GM23248 (cell line): ENCODE results near the gene ARSJ.
"Not testable (repeated sequence)": the region's sequence is repeated elsewhere in the genome, so short reads cannot be mapped to it uniquely, and the experiment has no call there.

Source experiments
- EZH2 ChIP-seq: fragments of 200-600 bp; sonication (generic); IDR thresholded peaks from 2 replicates; pipeline ENCODE4 v1.6.1; 2018; ENCODE audit warnings: antibody characterized with exemption, mild to moderate bottlenecking; ENCODE audit not compliant: insufficient read depth, poor library complexity, severe bottlenecking
- EZH2phosphoT487 ChIP-seq: fragments of 200-600 bp; sonication (generic); IDR thresholded peaks from 2 replicates; pipeline ENCODE4 v1.6.1; 2018; ENCODE audit warnings: antibody characterized with exemption, moderate library complexity, mild to moderate bottlenecking, low read depth; ENCODE audit not compliant: insufficient read depth

DNA sequence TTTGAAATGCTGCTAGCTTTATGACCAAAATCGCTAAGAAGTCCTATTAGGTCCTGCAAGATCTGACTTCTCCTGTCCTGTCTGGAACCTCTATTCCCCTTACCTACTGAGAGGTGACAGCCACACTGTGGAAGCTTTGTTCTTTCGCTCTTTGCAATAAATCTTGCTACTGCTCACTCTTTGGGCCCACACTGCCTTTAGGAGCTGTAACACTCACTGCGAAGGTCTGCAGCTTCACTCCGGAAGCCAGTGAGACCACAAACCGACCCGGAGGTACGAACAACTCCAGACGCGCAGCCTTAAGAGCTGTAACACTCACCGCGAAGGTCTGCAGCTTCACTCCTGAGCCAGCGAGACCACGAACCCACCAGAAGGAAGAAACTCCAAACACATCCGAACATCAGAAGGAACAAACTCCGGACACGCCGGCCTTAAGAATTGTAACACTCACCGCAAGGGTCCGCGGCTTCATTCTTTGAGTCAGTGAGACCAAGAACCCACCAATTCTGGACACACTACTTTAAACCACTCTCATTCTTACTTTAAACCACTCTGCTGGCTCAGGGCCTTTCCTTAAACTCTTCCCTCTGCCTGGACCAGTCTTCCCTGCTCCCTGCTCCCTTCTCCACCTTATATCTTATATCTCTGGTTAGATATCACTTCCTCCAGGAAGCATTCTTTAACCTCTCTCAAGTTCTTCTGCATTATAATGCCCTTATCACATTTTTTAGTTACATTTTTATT is 25.2 kb upstream of the ARSJ start:
- not testable (repeated sequence) for TF ChIP-seq EZH2phosphoT487, EZH2
